ENCODE measurements around the gene DISC1. TPM values are rescaled to one million over a fixed set of nuclear protein-coding genes. Genes with fewer than 3 reads are reported as not detected.
A peak's percentile ranks its signal among the peaks of the same experiment; 100 is the strongest.

The DISC1 gene
- total RNA-seq, 2 experiments from 2014 or later = 2.8 to 3.9 TPM

DNA sequence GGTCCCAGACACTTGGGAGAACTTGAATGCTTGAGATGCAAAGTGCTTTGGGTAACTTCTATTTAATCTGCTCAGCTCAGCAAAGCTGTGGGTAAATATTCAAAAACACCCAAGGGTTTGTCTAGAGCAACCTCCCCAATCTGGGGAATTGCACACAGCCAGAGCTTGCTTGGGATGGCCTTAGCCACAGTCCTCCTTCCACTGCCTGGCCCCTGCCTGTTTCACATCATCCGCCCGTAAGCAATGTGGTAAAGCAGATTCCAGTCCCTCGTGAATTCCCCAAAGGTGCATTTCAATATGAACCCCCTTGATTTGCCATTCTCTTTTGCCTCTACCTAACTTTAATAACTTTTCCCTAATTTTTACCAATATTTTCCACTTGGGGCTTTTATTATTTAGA, 418.1 kb downstream of the DISC1 start:
- CTCF ChIA-PET = no interaction called here
- H3K27ac Mint-ChIP-seq = no peak overlapping the region
- H3K4me3 Mint-ChIP-seq = no peak overlapping the region
- H3K4me1 Mint-ChIP-seq (ENCODE audit: low read depth) = peaks cover 7% of the 10 kb centered on the region
- DNase-seq = no peak
- POLR2A ChIA-PET = no interaction called here
- no peaks in the 10 kb centered on the region for H3K9me3 Mint-ChIP-seq
- intact Hi-C loops (cut with micrococcal nuclease) = loop anchor here (10.0 kb wide), 1 partner anchor 580 kb away; no protein-coding TSS in a partner anchor
- no peaks in the 10 kb centered on the region for H3K36me3 Mint-ChIP-seq
- H3K27me3 Mint-ChIP-seq = no peaks in the 10 kb centered on the region

DNA sequence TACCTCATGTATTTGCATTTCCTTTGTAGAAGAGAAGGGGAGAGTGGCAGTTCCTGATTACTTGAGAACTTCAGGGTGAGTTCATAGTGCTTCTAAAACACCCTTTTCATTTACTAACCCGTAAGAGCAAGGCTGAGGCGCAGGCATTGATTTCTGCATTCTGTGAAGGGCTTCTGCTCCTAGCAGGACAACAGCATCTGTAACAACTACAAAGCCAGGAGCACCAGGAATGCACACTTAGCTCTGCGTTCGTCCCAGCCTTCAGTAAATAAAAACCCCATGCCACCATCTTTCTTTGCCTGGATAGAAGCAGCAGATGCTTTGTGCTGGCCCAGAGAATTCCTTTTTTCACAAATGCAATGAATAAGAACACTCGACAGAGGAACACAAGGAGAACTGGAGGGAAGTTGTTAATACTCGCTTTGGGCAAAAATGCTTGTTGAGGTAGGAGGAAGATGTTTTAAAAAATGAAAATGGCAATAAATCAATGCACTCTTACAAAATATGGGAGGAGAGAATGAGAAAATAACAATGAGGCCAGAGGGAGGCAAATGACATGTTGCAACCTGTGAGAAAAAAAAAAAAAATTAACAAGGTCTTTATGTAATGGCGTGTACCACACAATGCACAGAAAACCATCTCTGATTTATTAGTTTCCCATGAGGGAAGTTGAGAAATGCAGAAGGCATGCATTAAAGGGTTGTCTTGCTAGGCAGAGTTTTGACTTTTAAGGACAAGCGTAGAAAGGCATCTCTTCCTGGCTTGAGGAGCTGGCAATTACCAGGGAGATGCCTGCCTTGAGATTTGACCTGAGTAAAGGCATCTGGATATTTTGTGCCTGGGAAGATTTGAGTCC, 418.8 kb downstream of the DISC1 start:
- ChIA-PET CTCF (no interaction called here), POLR2A (no interaction called here)
- H3K27me3 Mint-ChIP-seq = no peaks in the 10 kb centered on the region
- peaks cover 7% of the 10 kb centered on the region for H3K4me1 Mint-ChIP-seq (ENCODE audit: low read depth)
- no peaks in the 10 kb centered on the region for H3K9me3 Mint-ChIP-seq
- no peaks in the 10 kb centered on the region for H3K36me3 Mint-ChIP-seq
- no peak for DNase-seq
- no peak overlapping the region for H3K27ac Mint-ChIP-seq
- H3K4me3 Mint-ChIP-seq = no peak overlapping the region
- intact Hi-C loops (cut with micrococcal nuclease) = loop anchor here (10.0 kb wide), 1 partner anchor 579 kb away; no protein-coding TSS in a partner anchor

DNA sequence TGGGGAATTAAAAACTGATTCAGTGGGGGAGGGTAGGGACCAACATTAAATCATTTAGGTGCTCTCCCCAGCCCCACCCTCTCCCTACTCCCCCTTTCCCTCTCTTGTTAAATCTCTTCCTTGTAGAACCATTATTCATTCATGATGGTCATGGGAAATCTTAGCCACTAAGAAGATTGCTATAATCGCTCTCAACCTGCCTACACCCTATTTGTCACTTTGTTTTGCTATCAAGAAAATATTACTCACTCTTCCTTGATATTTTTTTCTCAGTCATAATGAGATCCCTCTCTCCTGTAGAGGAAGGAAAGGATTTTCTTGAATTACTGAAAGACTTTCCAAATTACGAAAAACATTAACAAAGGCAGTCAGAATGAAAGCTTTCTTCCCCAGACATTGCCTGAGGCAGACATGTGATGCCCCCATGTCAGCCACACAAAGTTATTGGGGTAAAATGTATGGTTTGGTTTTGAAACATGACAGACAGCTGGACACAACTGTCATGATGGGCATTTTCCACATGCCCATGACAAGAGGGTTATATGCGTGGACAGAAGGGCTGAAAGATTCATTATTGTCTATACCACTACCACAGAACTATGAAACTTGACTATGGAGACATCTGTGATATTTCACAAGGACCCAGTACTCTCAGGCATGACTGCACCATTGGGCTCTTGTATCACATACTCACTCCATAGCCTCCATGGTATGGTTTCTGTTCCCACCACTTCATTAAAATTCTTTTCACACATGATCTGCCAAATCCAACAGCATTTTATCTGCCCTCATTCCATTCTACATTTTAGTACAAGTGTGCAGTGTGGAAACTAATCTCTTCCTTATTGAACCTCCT, 420.1 kb downstream of the DISC1 start:
- ChIA-PET CTCF (no interaction called here), POLR2A (no interaction called here)
- intact Hi-C loops (cut with micrococcal nuclease) = loop anchor here (10.0 kb wide), 1 partner anchor 578 kb away; no protein-coding TSS in a partner anchor
- DNase-seq = peak; percentile 20
- Mint-ChIP-seq H3K4me3 (no peak overlapping the region), H3K36me3 (no peaks in the 10 kb centered on the region), H3K4me1 (ENCODE audit: low read depth) (peaks cover 7% of the 10 kb centered on the region), H3K9me3 (no peaks in the 10 kb centered on the region), H3K27me3 (no peaks in the 10 kb centered on the region), H3K27ac (no peak overlapping the region)

DNA sequence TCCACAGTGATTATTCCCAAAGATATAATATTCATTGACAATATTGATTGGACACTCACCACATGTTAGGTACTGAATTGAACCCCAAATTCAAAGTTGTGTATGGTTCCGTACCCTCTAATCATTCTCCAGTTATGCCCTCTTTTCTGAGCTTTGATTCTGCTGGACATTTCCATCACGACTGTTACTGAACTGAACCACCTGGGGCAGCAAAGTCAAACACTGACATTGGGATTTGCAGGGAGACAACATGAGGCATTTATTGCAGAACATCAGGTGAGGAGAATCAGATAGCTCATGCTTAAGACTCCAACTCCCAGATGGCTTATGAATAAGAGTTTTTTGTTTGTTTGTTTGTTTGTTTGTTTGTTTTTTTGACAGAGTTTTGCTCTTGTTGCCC, 420.9 kb downstream of the DISC1 start:
- H3K9me3 Mint-ChIP-seq = no peaks in the 10 kb centered on the region
- no peak overlapping the region for H3K27ac Mint-ChIP-seq
- POLR2A ChIA-PET = no interaction called here

DNA sequence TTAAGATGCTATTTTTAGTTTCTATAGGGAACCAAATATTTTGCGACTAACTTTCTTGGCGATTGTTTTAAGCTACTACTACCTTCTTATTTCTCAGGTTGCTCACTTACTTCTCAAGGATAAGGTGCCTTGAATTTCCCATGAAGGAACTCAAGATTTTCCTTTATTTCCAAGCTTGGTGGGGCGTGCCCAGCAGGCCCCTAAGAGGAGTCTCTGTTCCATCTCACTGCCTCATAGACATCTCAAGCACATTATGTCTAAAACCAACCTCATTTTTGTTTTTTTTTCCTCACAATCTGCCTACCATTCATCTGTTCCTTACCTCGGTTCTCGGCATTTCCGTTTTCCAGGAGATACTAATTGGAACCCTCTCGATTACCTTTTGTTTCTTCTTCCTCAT, 421.9 kb downstream of the DISC1 start:
- Mint-ChIP-seq H3K4me1 (ENCODE audit: low read depth) (peaks cover 7% of the 10 kb centered on the region), H3K27me3 (no peaks in the 10 kb centered on the region), H3K27ac (no peak overlapping the region), H3K9me3 (no peaks in the 10 kb centered on the region), H3K36me3 (no peaks in the 10 kb centered on the region), H3K4me3 (no peak overlapping the region)
- CTCF ChIA-PET = no interaction called here
- POLR2A ChIA-PET = no interaction called here
- no peak for DNase-seq
- intact Hi-C loops (cut with micrococcal nuclease) = loop anchor here (10.0 kb wide), 1 partner anchor 576 kb away; no protein-coding TSS in a partner anchor

More for the DNA sequence above, 420.9 kb downstream of the DISC1 start:
- CTCF ChIA-PET = no interaction called here
- H3K4me3 Mint-ChIP-seq = no peak overlapping the region
- no peak for DNase-seq
- intact Hi-C loops (cut with micrococcal nuclease) = loop anchor here (10.0 kb wide), 1 partner anchor 577 kb away; no protein-coding TSS in a partner anchor
- H3K4me1 Mint-ChIP-seq (ENCODE audit: low read depth) = peaks cover 7% of the 10 kb centered on the region
- no peaks in the 10 kb centered on the region for H3K27me3 Mint-ChIP-seq
- H3K36me3 Mint-ChIP-seq = no peaks in the 10 kb centered on the region

DNA sequence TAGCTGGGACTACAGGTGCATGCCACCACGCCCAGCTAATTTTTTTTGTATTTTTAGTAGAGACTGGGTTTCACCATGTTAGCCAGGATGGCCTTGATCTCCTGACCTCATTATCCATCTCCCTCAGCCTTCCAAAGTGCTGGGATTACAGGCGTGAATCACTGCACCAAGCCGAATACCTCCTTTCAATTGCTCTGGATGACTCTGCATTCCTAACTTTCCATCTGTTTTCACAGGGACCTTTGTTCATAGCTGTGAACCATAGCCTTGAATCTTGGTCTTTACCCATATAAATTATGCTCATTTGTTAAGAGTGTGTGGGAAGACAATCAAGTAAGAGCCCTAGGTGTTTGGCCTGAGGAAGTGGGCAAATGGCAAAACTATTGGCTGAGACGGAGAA, 422.7 kb downstream of the DISC1 start:
- DNase-seq = no peak
- no peaks in the 10 kb centered on the region for H3K36me3 Mint-ChIP-seq
- no peaks in the 10 kb centered on the region for H3K9me3 Mint-ChIP-seq
- CTCF ChIA-PET = no interaction called here
- POLR2A ChIA-PET = no interaction called here
- H3K4me1 Mint-ChIP-seq (ENCODE audit: low read depth) = peaks cover 7% of the 10 kb centered on the region
- no peak overlapping the region for H3K27ac Mint-ChIP-seq
- H3K4me3 Mint-ChIP-seq = no peak overlapping the region
- H3K27me3 Mint-ChIP-seq = no peaks in the 10 kb centered on the region
- intact Hi-C loops (cut with micrococcal nuclease) = loop anchor here (10.0 kb wide), 1 partner anchor 575 kb away; no protein-coding TSS in a partner anchor

DNA sequence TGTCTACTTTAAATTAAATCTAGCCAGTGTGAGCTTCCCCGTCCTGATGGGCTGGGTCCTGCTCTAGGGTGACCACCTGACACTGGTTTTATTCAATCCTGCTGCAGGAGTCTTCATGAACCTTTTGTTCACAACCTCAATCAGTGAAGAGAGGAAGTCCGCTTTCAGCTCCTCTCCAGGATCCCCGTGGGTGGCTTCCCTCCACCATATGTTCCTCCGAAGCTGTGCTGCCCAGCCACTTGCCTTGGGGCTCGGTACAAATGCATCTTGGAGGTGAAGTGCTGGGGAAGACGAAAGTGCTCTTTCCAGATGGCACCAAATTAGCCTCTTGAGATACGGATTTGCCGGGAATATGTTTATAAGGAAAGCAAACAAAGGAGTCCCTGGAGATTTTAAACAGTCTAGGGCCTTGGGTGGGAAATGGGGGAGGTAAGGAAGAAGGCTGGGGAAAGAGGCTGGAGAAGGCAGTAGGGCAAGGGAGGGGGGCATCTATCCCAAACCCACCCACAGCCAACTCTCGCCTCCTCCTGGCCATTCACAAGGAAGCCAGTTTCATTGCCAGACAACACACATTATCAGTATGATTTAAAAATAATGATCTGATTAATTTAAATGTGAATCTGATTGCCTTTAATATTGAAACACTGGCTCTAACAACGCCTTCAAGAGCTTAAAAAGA, 430.8 kb downstream of the DISC1 start:
- no peak for DNase-seq
- Mint-ChIP-seq H3K36me3 (no peaks in the 10 kb centered on the region), H3K4me1 (ENCODE audit: low read depth) (no peaks in the 10 kb centered on the region), H3K9me3 (no peaks in the 10 kb centered on the region), H3K4me3 (no peak overlapping the region), H3K27ac (no peak overlapping the region), H3K27me3 (no peaks in the 10 kb centered on the region)
- intact Hi-C loops (cut with micrococcal nuclease) = no loop called here
- ChIA-PET CTCF (no interaction called here), POLR2A (no interaction called here)

DNA sequence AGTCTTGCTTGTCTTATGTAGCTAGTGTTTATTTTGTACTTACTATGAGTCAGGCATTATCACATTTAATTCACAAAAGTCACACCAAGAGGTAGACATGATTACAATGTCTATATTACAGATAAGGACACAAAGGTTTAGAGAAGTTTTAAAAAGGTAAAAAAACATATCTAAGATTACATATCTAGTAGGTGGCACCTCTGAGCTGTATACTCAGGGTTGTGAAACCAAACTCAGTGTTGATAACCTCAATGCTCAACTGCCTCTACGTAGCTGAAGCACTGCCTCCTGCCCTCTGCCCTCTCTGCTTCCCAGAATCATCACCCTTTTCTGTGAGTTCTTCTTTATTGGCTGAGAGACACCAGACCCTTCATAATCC, 431.3 kb downstream of the DISC1 start:
- intact Hi-C loops (cut with micrococcal nuclease) = no loop called here

DNA sequence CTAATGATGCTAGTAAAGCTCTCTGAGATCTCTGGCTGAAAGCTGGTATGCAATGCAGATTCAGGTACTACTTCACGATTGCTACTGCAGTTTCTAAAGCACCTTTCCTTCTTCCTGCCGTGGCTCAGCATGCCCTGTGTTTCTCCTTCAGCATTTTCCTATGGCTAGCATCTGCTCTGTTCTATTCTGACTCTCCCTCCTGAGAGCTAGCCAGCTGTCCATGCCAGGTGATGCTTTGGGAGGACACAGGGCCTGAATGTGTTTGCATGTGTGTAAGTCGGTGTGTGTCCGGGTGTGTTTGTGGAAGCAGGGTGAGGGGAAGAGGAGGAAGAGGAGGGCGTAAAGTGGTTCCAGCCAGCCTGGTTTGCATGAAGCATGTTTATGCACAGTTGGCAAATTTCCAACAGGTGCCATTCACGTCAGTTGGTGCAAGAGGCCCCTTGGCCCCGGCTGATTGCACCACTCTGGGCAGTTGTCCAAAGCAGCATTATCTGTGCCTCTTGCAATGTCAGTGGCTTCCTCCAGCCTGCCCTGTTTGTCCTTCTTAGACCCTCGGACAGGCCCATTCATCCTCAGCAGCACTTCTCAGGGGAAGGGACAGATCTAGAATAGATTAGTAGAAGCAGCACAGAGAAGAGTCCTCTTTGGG, 433.3 kb downstream of the DISC1 start:
- H3K4me1 Mint-ChIP-seq (ENCODE audit: low read depth) = no peaks in the 10 kb centered on the region
- H3K4me3 Mint-ChIP-seq = no peak overlapping the region
- no peak overlapping the region for H3K27ac Mint-ChIP-seq
- no peak for DNase-seq
- H3K27me3 Mint-ChIP-seq = no peaks in the 10 kb centered on the region
- intact Hi-C loops (cut with micrococcal nuclease) = no loop called here
- POLR2A ChIA-PET = no interaction called here
- no peaks in the 10 kb centered on the region for H3K36me3 Mint-ChIP-seq
- no peaks in the 10 kb centered on the region for H3K9me3 Mint-ChIP-seq
- CTCF ChIA-PET = no interaction called here

More for the DNA sequence above, 431.3 kb downstream of the DISC1 start:
- H3K27me3 Mint-ChIP-seq = no peaks in the 10 kb centered on the region
- CTCF ChIA-PET = no interaction called here
- no peak overlapping the region for H3K27ac Mint-ChIP-seq
- H3K9me3 Mint-ChIP-seq = no peaks in the 10 kb centered on the region
- POLR2A ChIA-PET = no interaction called here
- H3K36me3 Mint-ChIP-seq = no peaks in the 10 kb centered on the region
- DNase-seq = no peak
- H3K4me1 Mint-ChIP-seq (ENCODE audit: low read depth) = no peaks in the 10 kb centered on the region
- H3K4me3 Mint-ChIP-seq = no peak overlapping the region

DNA sequence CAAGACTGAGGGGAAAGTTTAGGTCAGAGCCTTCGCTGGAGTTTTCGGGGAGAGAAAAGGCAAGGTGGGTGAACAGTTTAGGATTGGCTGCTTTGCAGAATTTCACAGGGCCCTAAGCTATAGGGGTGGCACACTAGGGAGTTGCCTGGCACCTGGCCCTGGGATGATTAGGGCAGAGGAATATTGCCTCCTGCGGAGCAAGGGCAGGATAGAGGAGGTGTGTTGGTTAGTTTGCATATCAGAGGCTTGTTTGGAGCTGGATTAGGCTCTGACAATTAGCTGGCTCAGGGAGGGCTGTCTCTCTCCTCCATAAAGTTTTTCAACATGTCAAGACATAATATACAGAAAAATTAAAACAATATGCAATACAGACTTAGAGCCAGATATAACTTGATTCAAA, 436.4 kb downstream of the DISC1 start:
- no peaks in the 10 kb centered on the region for H3K27me3 Mint-ChIP-seq
- no peak overlapping the region for H3K27ac Mint-ChIP-seq
- H3K4me1 Mint-ChIP-seq (ENCODE audit: low read depth) = no peaks in the 10 kb centered on the region
- no peaks in the 10 kb centered on the region for H3K9me3 Mint-ChIP-seq
- intact Hi-C loops (cut with micrococcal nuclease) = no loop called here
- ChIA-PET POLR2A (no interaction called here), CTCF (no interaction called here)
- H3K36me3 Mint-ChIP-seq = no peaks in the 10 kb centered on the region
- no peak overlapping the region for H3K4me3 Mint-ChIP-seq
- DNase-seq = no peak

DNA sequence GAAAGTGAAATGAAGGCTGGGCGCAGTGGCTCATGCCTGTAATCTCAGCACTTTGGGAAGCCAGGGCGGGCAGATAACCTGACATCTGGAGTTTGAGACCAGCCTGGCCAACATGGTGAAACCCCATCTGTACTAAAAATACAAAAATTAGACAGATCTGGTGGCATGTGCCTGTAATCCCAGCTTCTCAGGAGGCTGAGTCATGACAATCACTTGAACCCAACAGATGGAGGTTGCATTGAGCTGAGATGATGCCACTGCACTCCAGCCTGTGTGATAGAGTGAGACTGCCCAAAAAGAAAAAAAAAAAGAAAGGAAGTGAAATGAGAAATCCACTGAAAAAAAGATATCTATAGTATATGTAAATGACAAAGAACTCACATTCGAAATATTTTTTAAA, 439.9 kb downstream of the DISC1 start:
- intact Hi-C loops (cut with micrococcal nuclease) = no loop called here
- no peaks in the 10 kb centered on the region for H3K9me3 Mint-ChIP-seq
- no peak overlapping the region for H3K4me3 Mint-ChIP-seq
- CTCF ChIA-PET = no interaction called here
- no peaks in the 10 kb centered on the region for H3K36me3 Mint-ChIP-seq
- H3K4me1 Mint-ChIP-seq (ENCODE audit: low read depth) = no peaks in the 10 kb centered on the region
- H3K27me3 Mint-ChIP-seq = no peaks in the 10 kb centered on the region
- POLR2A ChIA-PET = no interaction called here
- no peak overlapping the region for H3K27ac Mint-ChIP-seq
- no peak for DNase-seq

DNA sequence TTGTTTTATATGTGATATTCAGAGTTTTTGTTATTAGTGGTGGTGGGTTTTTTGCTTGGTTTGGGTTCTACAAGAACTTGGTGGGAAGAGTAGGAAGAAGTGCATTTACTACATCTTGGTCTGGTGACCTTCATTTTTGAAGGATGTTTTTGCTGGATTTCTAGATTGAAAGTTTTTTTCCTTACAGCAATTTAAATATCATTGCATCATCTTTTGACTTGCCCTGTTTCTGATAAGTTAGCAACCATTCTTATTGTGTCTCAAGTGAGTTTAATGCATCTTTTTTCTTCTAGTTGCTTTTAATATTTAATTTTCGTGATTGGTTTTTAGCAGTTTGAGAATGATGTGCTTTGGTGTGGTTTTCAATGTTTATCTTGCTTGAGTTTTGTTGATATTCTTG, 447.7 kb downstream of the DISC1 start:
- DNase-seq = no peak
- Mint-ChIP-seq H3K9me3 (no peaks in the 10 kb centered on the region), H3K4me1 (ENCODE audit: low read depth) (no peaks in the 10 kb centered on the region), H3K36me3 (peaks cover 1% of the 10 kb centered on the region), H3K27ac (no peak overlapping the region), H3K27me3 (peaks cover 10% of the 10 kb centered on the region), H3K4me3 (no peak overlapping the region)
- ChIA-PET POLR2A (no interaction called here), CTCF (no interaction called here)
- intact Hi-C loops (cut with micrococcal nuclease) = no loop called here

All from activated CD4-positive, alpha-beta memory T cell treated with anti-CD3 and anti-CD28 coated beads for 36 hours (primary cell).